OCI-LY3 (cell line): ENCODE data around the gene IFNL4.

Experiments
- H2AFZ ChIP-seq: fragments of 200-600, 300-600 bp; shearing (Covaris generic); 2 replicates; pipeline ENCODE4 v1.6.0; 2014; ENCODE audit warnings: antibody characterized with exemption, low read depth, low read length
- H3K27ac ChIP-seq: fragments of 200-600, 300-600 bp; sonication (generic); 2 replicates; pipeline ENCODE4 v1.5.1; 2014; ENCODE audit warnings: mild to moderate bottlenecking, low read length, moderate library complexity, mixed read lengths
- H3K27me3 ChIP-seq: fragments of 200-600, 300-600 bp; sonication (generic); 2 replicates; pipeline ENCODE4 v1.6.1; 2014; ENCODE audit warnings: low read depth, low read length, mixed read lengths
- H3K36me3 ChIP-seq: fragments of 200-600, 300-600 bp; sonication (generic); replicated peaks from 2 replicates; pipeline ENCODE3; 2014; ENCODE audit warnings: low read depth, low read length, mixed read lengths
- H3K4me1 ChIP-seq: fragments of 300-600, 200-600 bp; sonication (generic); 2 replicates; pipeline ENCODE4 v1.6.1; 2014; ENCODE audit warnings: low read length, mixed read lengths
- H3K4me2 ChIP-seq: fragments of 200-600, 300-600 bp; sonication (generic); 2 replicates; pipeline ENCODE4 v1.6.1; 2014; ENCODE audit warnings: low read length, mixed read lengths
- H3K4me3 ChIP-seq: fragments of 300-600, 200-600 bp; sonication (generic); 2 replicates; pipeline ENCODE4 v1.5.1; 2014; ENCODE audit warnings: antibody characterized with exemption, mild to moderate bottlenecking, low read length, moderate library complexity
- H3K79me2 ChIP-seq: fragments of 300-600, 200-600 bp; shearing (Covaris generic); 2 replicates; pipeline ENCODE4 v1.6.1; 2014; ENCODE audit warnings: mild to moderate bottlenecking, low read length, mixed read lengths
- H3K9ac ChIP-seq: fragments of 300-600, 200-600 bp; shearing (Covaris generic); 2 replicates; pipeline ENCODE4 v1.6.0; 2014; ENCODE audit warnings: mild to moderate bottlenecking, low read length, moderate library complexity
- H3K9me3 ChIP-seq: fragments of 200-600, 300-600 bp; shearing (Covaris generic); 2 replicates; pipeline ENCODE4 v1.6.1; 2014; ENCODE audit warnings: low read length, mixed read lengths; ENCODE audit not compliant: insufficient read depth
- H4K20me1 ChIP-seq: fragments of 200-600, 300-600 bp; sonication (generic); 2 replicates; pipeline ENCODE4 v1.6.1; 2016; ENCODE audit warnings: low read length, mixed read lengths; ENCODE audit not compliant: insufficient read depth
- EZH2phosphoT487 ChIP-seq: fragments of 200-600 bp; shearing (Covaris generic); IDR thresholded peaks from 2 replicates; pipeline ENCODE4 v1.6.1; 2018; ENCODE audit warnings: antibody characterized with exemption, mixed run types, low read depth
- TF ChIP-seq, protein P1 (sequence below): fragments of 200-600, 300-600 bp; sonication (generic); IDR thresholded peaks from 2 replicates; pipeline ENCODE4 v1.5.1; 2014; ENCODE audit warnings: antibody characterized with exemption, low read length, low read depth

The IFNL4 gene

DNA sequence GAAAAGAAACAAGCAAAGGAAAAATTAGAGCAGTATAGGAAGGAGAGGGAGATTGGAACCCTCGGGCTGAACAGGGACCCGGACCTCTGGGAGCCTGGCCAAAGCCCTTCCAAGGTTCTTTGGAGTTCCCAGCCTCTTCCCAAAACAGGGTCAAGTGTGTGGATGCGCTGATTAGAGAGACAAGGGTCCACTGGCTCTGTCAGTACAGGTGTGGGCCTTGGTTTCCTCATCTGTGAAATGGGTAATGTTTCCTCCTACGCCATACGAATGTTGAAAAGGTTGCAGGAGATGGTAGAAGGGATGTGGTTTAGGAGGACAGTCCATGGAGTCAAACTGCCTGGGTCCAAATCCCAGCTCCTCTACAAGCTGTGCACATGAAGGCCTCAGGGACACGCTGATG, 42.5 kb downstream of the IFNL4 start:
- no peaks in the 10 kb centered on the region for H3K9me3 ChIP-seq
- TF ChIP-seq EZH2phosphoT487: no peak
- TF ChIP-seq, protein P1, sequence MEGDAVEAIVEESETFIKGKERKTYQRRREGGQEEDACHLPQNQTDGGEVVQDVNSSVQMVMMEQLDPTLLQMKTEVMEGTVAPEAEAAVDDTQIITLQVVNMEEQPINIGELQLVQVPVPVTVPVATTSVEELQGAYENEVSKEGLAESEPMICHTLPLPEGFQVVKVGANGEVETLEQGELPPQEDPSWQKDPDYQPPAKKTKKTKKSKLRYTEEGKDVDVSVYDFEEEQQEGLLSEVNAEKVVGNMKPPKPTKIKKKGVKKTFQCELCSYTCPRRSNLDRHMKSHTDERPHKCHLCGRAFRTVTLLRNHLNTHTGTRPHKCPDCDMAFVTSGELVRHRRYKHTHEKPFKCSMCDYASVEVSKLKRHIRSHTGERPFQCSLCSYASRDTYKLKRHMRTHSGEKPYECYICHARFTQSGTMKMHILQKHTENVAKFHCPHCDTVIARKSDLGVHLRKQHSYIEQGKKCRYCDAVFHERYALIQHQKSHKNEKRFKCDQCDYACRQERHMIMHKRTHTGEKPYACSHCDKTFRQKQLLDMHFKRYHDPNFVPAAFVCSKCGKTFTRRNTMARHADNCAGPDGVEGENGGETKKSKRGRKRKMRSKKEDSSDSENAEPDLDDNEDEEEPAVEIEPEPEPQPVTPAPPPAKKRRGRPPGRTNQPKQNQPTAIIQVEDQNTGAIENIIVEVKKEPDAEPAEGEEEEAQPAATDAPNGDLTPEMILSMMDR: no peak
- H3K4me1 ChIP-seq: no peaks in the 10 kb centered on the region
- H3K36me3 ChIP-seq: no peaks in the 10 kb centered on the region
- no peak overlapping the region for H3K4me2 ChIP-seq
- no peaks in the 10 kb centered on the region for H3K79me2 ChIP-seq
- H2AFZ ChIP-seq: no peak overlapping the region
- no peaks in the 10 kb centered on the region for H4K20me1 ChIP-seq
- H3K27me3 ChIP-seq: peaks cover 4% of the 10 kb centered on the region; the same call in 1 of the 2 replicates
- no peak overlapping the region for H3K27ac ChIP-seq
- no peak overlapping the region for H3K4me3 ChIP-seq
- no peak overlapping the region for H3K9ac ChIP-seq

DNA sequence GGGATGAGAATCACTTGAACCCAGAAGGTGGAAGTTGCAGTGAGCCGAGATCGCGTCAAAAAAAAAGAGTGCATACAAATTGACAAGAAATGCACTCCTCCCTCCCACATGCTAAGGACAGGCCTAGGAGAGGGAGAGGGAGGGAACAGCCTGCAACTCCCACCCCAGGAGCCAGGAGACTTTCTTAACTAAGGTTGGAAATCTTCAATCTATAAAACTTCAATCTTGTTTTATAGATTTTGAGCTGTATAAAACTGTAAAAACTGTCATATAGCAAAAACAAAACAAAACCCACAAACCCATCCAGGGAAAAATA, 43.2 kb downstream of the IFNL4 start:
- Histone ChIP-seq H3K27me3 (peaks cover 4% of the 10 kb centered on the region; the same call in 1 of the 2 replicates), H3K27ac (no peak overlapping the region), H2AFZ (no peak overlapping the region), H3K9ac (no peak overlapping the region), H3K9me3 (no peaks in the 10 kb centered on the region), H3K4me1 (no peaks in the 10 kb centered on the region), H3K4me2 (no peak overlapping the region), H3K79me2 (no peaks in the 10 kb centered on the region), H3K4me3 (no peak overlapping the region), H4K20me1 (no peaks in the 10 kb centered on the region), H3K36me3 (no peaks in the 10 kb centered on the region)
- no peak for TF ChIP-seq EZH2phosphoT487
- TF ChIP-seq, protein P1: no peak

DNA sequence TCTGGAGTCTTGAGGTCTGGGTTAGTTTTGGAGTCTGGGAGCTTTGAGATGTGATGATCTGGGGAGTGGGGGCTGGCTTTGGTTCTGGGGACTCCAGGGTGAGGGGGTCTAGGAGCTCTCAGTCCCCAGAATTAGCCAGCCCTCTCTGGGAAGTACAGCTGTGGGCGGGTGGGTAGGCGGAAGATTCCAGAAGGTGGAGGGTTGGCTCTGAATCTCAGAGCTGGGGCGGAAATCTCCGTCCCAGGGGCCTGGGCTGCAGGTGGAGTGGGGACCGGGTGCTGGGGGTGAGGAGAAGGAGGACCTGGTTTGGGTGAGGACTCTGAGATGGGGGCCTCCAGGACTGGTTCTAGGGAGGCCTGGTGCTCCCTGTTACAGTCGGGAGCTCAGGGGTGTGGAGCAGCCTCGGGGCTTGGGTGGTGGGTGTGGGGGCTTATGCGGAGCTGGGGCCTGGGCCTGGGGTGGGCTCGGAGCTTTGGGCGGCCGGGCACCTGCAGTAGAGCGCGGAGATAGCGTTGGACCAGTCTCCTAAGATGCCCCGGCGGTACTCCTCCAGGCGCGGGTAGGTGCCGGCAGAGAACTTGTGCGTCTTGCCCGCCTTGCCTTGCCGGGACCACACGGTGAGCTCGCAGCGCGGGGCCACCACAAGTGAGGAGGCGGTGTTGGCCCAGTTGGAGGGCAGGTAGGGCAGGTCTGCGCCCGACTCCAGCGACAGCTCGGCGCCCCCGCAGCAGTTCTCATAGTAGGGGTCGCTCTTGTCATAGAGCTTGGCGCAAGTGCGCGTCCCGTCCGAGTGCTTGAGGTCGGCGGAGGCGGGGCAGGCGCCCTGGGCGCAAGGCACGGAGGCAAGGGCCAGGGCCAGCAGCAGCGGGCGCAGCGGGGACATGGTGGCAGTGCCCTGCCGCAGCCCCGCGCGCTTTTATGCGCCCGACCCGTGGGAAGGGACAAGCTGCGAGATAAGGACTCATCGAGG, 45.0 kb downstream of the IFNL4 start, which contains the start of gene SYCN:
TSS of gene SYCN (minus strand) at position 892 of the 970 bp plus-strand sequence. CDS start at position 883, 9 bp downstream.
- no peak within 1 kb of the TSS for H3K27ac ChIP-seq
- H2AFZ ChIP-seq: no peak within 1 kb of the TSS
- H3K9ac ChIP-seq: no peak within 1 kb of the TSS
- H3K9me3 ChIP-seq: no peaks in the 10 kb centered on the region
- H4K20me1 ChIP-seq: no peaks in the 10 kb centered on the region
- H3K36me3 ChIP-seq: no peaks in the 10 kb centered on the region
- H3K79me2 ChIP-seq: no peaks in the 10 kb centered on the region
- no peak within 1 kb of the TSS for H3K4me2 ChIP-seq
- peaks cover 4% of the 10 kb centered on the region; the same call in 1 of the 2 replicates for H3K27me3 ChIP-seq
- H3K4me3 ChIP-seq: no peak within 1 kb of the TSS
- H3K4me1 ChIP-seq: no peaks in the 10 kb centered on the region
- no peak for TF ChIP-seq EZH2phosphoT487
- TF ChIP-seq, protein P1: no peak

DNA sequence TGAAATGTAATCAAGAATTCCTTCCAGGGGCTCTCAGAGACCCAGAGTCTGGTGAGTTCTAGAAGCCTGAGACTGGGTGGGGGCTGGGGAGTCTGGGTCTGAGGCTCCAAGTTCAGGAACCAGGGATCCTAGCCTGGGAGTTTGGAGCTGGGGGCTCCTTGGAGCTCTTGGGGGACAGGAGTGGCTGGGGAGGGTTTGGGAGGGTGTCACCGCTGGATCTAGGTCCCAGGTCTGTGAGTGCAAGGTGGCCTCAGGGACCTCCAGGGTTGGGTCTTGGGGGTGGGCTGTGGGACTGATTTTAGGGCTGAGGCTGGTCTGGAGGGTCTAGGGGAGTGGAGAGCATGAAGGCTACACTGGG, 45.7 kb downstream of the IFNL4 start:
- TF ChIP-seq, protein P1: no peak
- no peak for TF ChIP-seq EZH2phosphoT487
- Histone ChIP-seq H3K4me1 (no peaks in the 10 kb centered on the region), H2AFZ (no peak overlapping the region), H3K79me2 (no peaks in the 10 kb centered on the region), H3K27me3 (no peaks in the 10 kb centered on the region), H4K20me1 (no peaks in the 10 kb centered on the region), H3K4me3 (no peak overlapping the region), H3K9me3 (no peaks in the 10 kb centered on the region), H3K9ac (no peak overlapping the region), H3K4me2 (no peak overlapping the region), H3K27ac (no peak overlapping the region), H3K36me3 (no peaks in the 10 kb centered on the region)
